GM21619 (cell line): Measurements from ENCODE around the gene CHRDL1.
"Not testable (repeated sequence)": the region's sequence is repeated elsewhere in the genome, so short reads cannot be mapped to it uniquely, and the experiment has no call there.

Experiments used
- ATAC-seq: cut with Tn5 transposase; IDR thresholded peaks from one replicate; pipeline ENCODE4 v1.9.1; 2021; ENCODE audit not compliant: unreplicated experiment

CHRDL1 gene

DNA sequence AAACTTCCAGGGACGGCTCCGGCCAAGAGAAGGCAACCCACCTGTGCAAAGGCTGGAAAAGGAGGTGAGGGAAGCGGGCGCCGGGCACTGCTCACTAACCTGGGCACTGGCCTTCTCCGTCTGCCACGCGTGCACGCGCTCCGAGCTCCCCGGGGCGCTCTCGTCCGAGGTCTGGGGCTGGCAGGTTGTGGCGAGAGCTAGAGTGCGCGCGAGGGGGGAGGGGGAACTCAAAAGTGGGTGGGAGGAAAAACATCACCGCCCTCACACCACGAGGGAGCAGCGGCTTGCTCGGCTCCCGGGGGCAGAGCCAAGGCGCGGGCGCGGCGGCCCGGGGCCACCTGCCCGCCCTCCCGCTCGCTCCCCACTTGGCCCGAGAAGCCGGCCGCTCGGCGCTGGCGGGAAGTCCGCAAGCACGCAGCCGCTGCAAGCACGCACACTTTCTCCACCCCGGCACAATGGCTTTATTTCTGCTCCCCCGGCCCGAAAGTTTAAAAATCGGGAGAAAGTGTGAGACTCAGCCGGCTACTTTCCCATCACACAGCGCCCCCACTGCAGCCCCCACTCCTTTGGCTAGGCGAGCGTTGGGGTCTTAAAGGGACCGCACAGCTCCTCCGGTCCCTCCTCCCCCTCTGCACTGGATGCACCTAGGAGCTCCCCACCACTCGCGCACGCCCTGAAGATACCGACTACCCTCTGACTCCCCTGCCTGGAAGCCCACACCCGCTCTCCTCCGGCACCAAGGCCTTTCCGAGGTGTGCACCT lies at the start of gene CHRDL1:
Gene CHRDL1 (minus strand): TSS at position 173 of the 762 bp plus-strand sequence. CDS start 3,636 bp downstream, outside the sequence.
- no peak for ATAC-seq

- no peak for ATAC-seq
These were observed 41.4 kb upstream of the CHRDL1 start for GRCh38 chrX:110836982-110837381.

DNA sequence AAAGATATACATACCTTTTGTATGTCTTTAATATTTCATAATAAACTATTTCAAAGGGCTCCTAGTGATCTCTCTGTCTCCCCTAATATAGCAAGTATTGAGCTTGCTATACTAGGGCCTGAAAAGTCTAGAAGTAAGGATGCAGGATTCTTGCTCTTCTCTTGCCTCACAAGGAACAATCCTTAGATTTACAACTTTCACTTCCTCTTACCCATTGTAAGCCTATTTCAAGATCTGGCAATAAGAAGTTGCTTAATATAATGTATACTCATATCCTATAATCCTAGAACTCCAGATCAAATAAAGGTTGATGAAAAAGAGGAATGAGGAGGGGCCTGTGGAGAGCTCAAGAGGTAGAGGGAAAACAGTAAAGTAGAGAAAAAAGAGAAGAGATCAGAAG lies 40.8 kb upstream of the CHRDL1 start:
- no peak for ATAC-seq

GRCh38 chrX:110836001-110836400 lies 40.4 kb upstream of the CHRDL1 start:
- ATAC-seq = no peak

- ATAC-seq = no peak
These were observed 30.4 kb upstream of the CHRDL1 start for GRCh38 chrX:110825972-110826371.

DNA sequence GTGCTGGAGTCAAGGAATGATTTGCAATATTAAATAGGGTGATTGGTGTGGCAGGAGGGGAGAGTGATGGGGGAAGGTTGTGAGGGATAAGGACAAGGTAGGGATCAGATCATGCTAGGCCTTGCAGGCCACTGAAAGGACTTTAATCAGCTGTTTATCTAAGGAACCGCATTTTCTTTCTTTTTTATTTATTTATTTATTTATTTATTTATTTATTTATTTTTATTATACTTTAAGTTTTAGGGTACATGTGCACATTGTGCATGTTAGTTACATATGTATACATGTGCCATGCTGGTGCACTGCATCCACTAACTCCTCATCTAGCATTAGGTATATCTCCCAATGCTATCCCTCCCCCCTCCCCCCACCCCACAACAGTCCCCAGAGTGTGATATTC lies 20.9 kb upstream of the CHRDL1 start:
- not testable (repeated sequence) for ATAC-seq

GRCh38 chrX:110806145-110806544 lies 10.5 kb upstream of the CHRDL1 start:
- no peak for ATAC-seq

DNA sequence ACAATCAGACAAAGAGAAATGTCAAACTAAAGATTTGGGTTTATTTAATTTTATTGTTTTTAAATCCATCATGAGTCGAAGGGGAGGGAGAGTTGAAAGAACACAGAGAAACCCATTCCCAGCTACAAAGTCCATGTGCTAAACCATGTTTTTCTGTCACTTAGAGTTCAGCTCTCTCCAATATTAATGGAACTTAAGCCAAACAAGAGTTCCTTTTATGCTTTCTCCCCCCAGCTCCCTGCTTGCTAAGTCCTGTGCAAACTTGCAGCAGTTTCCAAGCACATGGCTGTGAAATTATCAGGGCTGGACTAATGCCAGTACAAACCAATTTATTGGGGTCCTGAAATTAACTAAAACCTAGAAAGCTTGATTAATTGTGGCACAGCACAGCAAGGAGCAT lies 9.7 kb upstream of the CHRDL1 start:
- ATAC-seq = no peak

GRCh38 chrX:110804446-110804845 lies 8.8 kb upstream of the CHRDL1 start:
- ATAC-seq = no peak

DNA sequence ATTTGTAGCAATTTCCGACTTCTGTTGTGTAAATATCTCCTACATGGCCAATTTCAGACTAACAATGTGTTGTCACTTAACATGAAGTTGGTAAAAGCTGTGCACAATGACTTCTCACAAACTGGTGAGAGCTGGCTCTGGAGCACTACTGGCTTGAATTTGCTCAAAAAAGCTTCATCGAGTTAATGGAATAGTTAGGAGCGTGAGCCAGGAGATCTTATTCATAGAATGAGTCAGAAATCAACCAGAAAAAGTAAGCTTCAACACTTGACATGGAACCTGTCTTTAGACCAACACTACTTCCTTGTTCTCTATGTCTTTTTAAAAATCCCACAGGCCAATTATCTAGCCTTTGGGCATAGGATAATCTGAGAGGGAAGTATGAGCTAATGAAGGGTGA lies 7.9 kb upstream of the CHRDL1 start:
- no peak for ATAC-seq

DNA sequence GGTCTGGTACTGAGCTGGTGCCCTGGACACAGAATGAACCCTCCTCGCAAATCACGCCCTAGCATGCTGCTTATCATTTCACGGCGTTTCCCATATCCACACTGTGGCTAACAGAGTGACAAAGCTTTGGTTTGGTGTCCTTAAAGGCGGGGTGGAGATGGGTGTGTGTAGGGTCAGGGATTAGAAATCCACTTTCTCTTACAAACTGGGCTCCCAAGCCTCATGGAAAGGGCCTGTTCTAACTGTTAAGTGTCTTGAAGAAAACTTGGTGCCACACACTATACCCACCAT lies 735 bp upstream of the CHRDL1 start:
- no peak for ATAC-seq

DNA sequence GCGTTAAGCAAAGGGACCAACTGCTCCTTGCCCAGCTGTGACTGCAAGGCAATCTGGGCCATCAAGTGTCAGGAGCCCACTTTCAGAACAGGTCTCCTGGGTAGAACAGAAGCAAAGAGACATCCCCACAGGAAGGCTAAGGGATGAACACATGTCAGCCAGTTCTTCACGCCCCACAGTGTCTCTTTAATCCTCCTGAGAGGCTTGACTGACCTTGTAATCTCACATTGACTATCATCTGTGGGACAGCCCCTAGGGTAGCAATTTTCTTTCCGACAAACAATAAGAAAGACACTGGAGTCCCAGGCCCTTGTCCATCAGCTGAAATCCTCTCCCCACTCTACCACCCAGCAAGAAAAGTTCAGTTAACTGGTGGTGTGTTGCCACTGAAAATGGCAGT lies 1.0 kb downstream of the CHRDL1 start:
- no peak for ATAC-seq

GRCh38 chrX:110791071-110791470 lies 4.5 kb downstream of the CHRDL1 start:
- ATAC-seq = no peak

- ATAC-seq = no peak
These were observed 9.1 kb downstream of the CHRDL1 start for GRCh38 chrX:110786486-110786885.

- ATAC-seq = no peak
These were observed 35.8 kb downstream of the CHRDL1 start for GRCh38 chrX:110759785-110760184.

DNA sequence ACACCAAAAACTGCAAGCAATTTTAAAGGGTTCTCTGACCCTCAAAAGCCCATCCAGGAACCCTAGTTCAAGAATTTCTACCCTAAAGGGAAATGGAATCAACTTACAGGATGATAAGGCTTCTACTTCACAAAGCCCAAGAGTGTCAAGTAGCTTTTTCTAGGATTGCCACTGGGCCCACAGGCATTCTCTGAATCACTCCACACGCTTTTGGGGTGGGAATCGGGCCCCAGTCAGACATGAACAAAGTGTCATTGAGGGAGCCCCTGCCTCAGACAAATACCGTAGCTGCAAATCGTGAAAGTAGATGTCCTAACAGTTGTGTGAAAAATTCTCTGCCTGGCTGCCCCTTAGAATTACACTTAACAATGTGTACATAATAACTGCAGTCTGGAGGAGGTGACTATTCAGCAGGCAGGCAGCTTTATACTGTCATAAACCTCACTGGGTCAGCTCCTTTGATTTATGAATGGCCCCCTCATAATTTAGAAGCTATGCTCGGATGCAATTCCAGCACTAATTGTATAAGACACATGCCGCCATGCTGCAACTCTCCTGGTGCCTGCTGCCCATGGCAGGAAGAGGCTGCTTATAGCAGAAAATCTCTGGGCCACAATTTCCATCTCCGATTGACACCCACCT lies 36.7 kb downstream of the CHRDL1 start:
- no peak for ATAC-seq

GRCh38 chrX:110755611-110756010 lies 40.0 kb downstream of the CHRDL1 start:
- ATAC-seq = no peak

DNA sequence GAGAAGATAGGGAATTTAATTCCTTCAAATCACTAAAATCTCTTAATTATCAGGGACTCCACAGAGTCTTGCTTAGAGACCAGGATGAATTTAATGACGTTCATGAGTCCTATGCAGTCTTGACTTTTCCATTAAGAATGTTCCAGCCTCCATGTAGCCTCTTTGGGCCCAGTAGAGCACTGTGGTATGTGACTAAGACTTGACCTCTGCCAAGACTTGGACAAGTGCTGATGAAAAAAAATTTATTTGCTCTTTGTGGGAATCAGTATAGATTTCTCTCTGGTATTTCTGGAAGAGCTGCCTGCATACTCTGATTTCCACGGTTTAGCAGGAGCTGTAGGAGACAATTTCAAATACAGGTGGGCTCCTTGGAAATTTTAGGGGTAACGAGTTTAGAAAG lies 40.6 kb downstream of the CHRDL1 start:
- no peak for ATAC-seq

- ATAC-seq = no peak
These were observed 45.0 kb downstream of the CHRDL1 start for GRCh38 chrX:110750526-110751189.

DNA sequence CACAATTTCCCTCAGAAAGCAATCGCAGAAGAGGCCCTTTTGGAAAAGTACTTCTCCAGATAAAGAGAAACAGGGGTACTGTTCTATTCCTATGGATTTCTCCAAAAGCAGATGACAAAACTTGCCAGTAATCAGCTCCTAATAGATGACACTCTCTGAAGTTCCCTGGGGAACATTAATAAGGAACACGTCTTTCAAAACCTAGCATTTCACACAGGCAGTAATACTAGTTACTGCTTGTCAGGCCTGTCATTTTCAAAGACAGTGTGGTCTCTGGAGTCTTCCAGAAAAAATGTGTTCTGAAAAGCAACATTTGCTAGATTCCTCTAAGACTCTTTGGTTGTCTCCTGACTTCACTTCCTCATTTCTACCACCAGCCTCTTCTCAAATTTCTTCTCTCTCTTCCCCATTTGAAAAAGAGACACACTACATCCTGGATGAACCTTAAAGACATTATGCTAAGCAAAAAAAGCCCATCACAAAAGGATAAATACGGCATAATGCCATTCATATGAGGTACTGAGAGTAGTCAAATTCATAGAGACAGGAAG lies 47.3 kb downstream of the CHRDL1 start:
- no peak for ATAC-seq

- ATAC-seq = no peak
These were observed 49.6 kb downstream of the CHRDL1 start for GRCh38 chrX:110746014-110746413.

- ATAC-seq = no peak
These were observed 50.3 kb downstream of the CHRDL1 start for GRCh38 chrX:110745288-110745687.
